Renal cortex interstitium (tissue), 11 donors: ENCODE data around the gene PSMD8. TPM values are rescaled to one million over a fixed set of nuclear protein-coding genes. Genes with fewer than 3 reads are reported as not detected.
"Not testable (repeated sequence)": the region's sequence is repeated elsewhere in the genome, so short reads cannot be mapped to it uniquely, and the experiment has no call there.

ENCODE experiments used
- DNase-seq, 11 donors: peaks; one replicate each; pipeline ENCODE4 v3.0.0-alpha.2; 2013; ENCODE audit warnings: low read depth in 9 of 11, low spot score in 4 of 11; ENCODE audit errors: extremely low read depth in 1 of 11
- polyA plus RNA-seq, 3 donors: library from polyadenylated mRNA; unstranded; fragments of 120-200 nt; gene quantifications; one replicate each; pipeline ENCODE4 v1.2.1, GENCODE V29; 2013; ENCODE audit not compliant: insufficient read length in 3 of 3

PSMD8 gene
- polyA plus RNA-seq, 3 donors = 152 to 180 (median 155) TPM

GRCh38 chr19:38395381-38396114 is 21.2 kb downstream of the PSMD8 start:
- no peak for DNase-seq

DNA sequence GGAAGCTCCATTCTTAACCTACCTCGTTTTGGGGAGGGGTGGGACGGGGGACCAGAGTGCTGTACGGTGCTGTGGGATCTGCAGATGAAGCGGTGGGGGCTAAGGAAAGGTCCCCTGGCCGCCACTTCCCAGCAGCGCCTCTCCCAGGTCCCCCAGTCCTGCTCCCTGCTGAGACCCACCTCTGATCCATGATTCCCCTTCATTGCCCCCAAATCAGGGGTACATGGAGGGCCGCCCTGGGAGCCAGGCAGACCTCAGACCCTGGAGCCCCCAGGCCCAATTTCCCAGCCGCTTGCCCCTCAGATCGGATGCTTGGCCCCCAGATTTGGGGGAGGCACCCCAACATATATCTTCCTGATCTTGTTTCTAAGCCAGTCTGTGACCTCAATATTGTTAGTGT is 24.7 kb downstream of the PSMD8 start:
- DNase-seq = no peak

DNA sequence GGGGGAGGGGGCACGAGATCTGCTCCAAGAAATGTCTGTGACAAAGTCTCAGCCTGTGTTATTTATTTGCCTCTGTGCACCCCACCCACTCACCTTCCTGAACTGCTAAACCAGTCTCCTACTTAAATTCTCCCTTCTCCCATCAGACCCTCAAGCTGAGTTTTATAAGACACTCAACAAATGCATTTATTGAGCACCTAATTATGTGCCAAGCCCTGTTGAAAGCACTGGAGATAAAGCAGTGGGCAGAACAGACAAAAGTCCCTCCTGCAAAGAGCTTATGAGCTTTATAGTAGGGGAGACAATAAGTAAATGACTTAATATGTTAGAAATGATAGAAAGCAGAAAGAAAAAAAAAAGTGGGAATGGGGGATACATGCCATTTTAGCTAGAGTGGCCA is 25.2 kb downstream of the PSMD8 start:
- DNase-seq = no peak

DNA sequence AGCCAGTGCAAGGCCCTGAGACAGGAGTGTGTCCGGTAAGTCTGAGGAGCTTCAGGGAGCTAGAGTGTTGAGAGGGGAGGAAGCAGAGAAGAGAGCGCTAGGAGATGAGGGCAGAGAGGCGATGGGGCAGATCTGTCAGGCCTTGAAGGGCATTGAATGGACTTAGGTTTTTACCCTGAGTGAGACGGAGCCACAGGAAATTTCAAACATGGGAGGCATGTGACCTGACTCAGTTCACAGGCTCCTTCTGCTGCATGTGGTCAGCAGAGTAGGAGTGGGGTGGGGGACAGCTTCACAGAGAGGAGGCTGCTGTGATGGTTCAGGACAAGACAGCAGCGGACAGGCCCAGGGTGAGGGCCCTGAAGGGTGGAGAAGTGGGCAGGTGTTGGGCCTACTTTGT is 26.0 kb downstream of the PSMD8 start:
- DNase-seq = no peak

GRCh38 chr19:38401148-38401547 is 26.8 kb downstream of the PSMD8 start:
- no peak for DNase-seq

- no peak for DNase-seq
These were observed 28.2 kb downstream of the PSMD8 start for GRCh38 chr19:38402623-38402966.

- peak; percentile 88 to 97 (median 95) for DNase-seq
These were observed 28.8 kb downstream of the PSMD8 start, which contains the start of gene FAM98C for GRCh38 chr19:38402967-38403674. Gene FAM98C (plus strand): TSS chr19:38403093. CDS start chr19:38403154, 61 bp downstream.

- no peak for DNase-seq
These were observed 30.5 kb downstream of the PSMD8 start for GRCh38 chr19:38404858-38405257.

DNA sequence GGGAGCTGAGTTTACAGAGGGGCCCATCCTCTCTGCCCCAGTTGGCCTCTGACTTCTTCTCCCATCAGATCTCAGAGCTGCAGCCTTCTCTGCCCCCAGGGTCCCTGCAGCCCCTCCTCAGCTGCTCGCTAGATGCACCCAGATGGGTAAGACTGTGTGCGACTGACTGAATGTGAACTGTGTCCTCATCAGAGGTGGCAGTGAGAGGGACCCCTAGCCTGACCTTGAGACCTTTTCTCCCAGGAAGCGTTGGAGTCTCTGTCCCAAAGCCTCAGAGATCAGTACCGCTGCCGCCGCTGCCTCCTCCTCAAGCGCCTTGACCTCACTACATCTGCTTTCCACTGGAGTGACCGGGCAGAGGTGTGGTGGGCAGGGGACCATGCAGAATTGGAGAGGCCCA is 30.9 kb downstream of the PSMD8 start:
- DNase-seq = no peak

- no peak for DNase-seq
These were observed 35.3 kb downstream of the PSMD8 start for GRCh38 chr19:38409631-38410133.

DNA sequence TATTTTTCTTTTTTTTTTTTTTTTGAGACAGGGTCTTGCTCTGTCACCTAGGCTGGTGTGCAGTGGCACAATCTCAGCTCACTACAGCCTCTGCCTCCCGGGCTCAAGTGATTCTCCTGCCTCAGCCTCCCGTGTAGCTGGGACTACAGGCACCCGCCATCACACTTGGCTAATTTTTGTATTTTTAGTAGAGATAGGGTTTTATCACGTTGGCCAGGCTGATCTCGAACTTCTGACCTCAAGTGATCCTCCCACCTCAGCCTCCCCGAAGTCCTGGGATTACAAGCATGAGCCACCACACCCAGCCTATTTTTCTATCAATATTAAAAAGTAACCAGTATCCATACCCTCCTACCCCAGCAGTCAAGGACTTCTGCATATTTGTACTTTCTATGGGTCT is 36.0 kb downstream of the PSMD8 start:
- DNase-seq = not testable (repeated sequence)

GRCh38 chr19:38411041-38411712 is 36.8 kb downstream of the PSMD8 start:
- DNase-seq = no peak

- DNase-seq = not testable (repeated sequence)
These were observed 37.5 kb downstream of the PSMD8 start for GRCh38 chr19:38411898-38412297.

- DNase-seq = no peak
These were observed 38.1 kb downstream of the PSMD8 start for GRCh38 chr19:38412491-38412890.

DNA sequence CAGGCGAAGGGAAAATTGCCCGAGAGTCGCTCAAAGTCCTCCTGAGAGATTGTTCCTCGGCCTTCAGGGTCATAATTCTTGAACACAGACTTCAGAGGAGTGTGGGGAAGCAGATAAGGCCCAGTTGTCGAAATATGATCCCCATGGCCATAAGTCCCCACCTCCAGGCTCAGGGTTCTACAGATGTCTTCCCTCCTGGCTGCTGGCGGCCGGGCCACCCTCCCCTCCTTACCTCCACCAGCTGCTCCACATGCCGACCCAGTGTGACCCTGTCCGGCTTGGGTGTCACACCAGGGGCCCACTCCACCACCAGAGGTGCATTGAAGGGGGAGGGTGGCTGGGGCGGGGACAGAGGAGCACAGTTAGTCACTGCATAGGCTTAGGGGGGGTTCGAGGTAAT is 38.6 kb downstream of the PSMD8 start:
- DNase-seq = no peak

DNA sequence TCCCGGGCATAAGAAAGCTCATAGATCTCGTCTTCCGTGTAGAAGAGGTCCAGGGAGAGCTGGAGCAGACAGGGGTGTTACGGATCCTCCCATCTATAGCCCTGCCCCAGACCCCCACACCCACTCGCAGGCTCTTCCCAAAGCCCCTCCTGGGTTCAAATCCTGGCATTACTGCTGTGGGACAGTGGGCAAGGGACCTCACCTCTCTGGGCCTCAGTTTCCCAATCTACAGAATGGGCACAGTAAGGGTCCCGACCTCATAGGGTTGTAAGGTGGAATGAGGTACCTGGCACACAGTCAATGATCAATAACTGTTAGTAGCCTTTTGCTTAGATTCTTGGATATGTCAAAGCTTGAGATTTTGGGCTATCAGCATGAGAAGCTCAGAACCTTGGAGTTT is 39.0 kb downstream of the PSMD8 start:
- DNase-seq = no peak

DNA sequence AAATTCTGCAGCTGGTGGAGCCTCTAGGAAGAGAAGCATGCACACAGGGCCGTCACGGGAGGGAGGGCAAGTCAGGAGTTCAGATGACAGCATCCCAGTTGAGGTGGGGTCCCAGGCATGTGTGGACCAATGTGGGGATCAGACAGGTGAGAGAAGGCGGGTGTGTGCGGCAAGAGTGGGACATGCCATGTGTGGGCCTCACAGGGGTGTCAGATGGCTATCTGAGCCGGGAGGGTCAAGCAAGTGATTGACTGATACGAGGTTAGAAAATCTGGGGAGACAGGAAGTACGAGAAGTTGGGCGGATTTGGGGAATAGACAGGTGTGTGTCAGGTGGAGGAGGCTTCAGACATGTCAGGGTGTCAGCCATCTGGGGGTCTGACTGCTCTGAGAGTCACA is 42.8 kb downstream of the PSMD8 start:
- DNase-seq = no peak

DNA sequence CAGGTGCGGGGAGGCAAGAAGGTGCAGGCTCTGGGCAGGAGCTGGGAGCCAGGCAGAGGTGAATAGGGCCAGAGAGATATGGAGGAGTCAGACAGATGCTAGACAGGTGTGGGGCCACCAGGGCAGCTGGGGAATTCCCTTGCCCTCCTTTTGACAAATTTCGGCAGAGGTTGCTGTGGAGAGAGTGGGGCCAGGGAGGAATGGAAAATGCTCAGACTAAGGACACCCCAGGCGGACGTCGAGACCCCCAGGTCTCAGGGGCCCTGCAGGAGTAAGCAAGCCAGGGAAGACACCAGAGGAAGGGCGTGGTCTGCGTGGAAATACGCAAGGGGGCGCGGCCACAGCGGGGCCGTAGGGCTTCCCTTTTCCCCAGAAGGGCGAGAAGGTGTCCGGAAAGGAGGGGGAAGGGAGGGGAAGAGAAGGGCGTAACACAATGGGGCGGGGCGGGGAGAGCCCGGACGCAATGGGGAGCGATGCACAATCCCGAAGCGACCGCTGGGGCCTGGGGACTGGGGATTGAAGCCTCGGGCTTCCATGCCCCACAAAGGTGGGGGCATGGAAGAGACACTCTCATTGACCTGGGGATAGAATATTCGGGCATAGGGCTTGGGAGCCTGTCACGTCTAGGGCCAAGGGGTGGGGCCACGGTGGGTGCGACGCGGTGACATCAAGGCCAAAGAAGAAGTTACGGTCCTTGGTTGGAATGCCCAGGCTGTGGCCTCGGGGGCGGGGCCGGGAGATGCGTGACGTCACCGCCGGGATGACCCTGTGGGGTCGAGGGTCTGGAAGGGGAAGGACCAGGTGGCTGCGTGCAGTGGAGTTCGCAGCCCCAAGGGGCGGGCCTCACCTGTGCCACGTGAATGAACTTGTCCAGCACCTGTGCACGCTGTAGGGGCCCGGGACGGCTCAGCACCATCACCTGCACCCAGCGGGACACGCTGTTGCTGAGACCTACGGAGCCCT is 43.5 kb downstream of the PSMD8 start:
- peak in 1 of 11 donors; percentile 29 for DNase-seq

GRCh38 chr19:38420935-38421334 is 46.6 kb downstream of the PSMD8 start:
- no peak for DNase-seq
